OCI-LY7 (cell line): ENCODE results near the gene LPAR3. TPM values are rescaled to one million over a fixed set of nuclear protein-coding genes. Genes with fewer than 3 reads are reported as not detected.
"Not testable (repeated sequence)": the region's sequence is repeated elsewhere in the genome, so short reads cannot be mapped to it uniquely, and the experiment has no call there.

Experiments
- BruUV-seq: library from RNA; stranded (reverse); fragments of 400-500 nt; replicated peaks from 2 replicates; lab custom pipeline; 2021; lab: Mats Ljungman, UMichigan
- CTCF ChIA-PET: fragments of 300-600 bp; sonication (Branson Sonifier 250); formaldehyde crosslinking; loops from one replicate; lab custom pipeline; 2022; ENCODE audit warnings: antibody characterized with exemption; ENCODE audit not compliant: unreplicated experiment; lab: Charles Lee
- POLR2A ChIA-PET: fragments of 300-600 bp; sonication (Branson Sonifier 250); formaldehyde crosslinking; loops from one replicate; lab custom pipeline; 2022; ENCODE audit warnings: antibody characterized with exemption; lab: Charles Lee
- DNase-seq: peaks from one replicate; pipeline ENCODE4 v3.0.0-alpha.2; 2015; ENCODE audit warnings: low spot score
- H2AFZ ChIP-seq: fragments of 200-600 bp; sonication (generic), shearing (Covaris generic); 2 replicates; pipeline ENCODE4 v1.6.1; 2014; ENCODE audit warnings: mild to moderate bottlenecking, antibody characterized with exemption, low read length, moderate library complexity
- H3K27ac ChIP-seq: fragments of 200-600 bp; sonication (generic); 2 replicates; pipeline ENCODE4 v1.5.1; 2014; ENCODE audit warnings: mixed run types, low read depth, mild to moderate bottlenecking, moderate library complexity, low read length, inconsistent platforms; ENCODE audit not compliant: poor library complexity, severe bottlenecking
- H3K36me3 ChIP-seq: fragments of 200-600 bp; sonication (generic); 2 replicates; pipeline ENCODE4 v1.6.1; 2014; ENCODE audit warnings: mild to moderate bottlenecking, antibody characterized with exemption, low read length, moderate library complexity, mixed read lengths; ENCODE audit not compliant: insufficient read depth
- H3K4me1 ChIP-seq: fragments of 200-600 bp; sonication (generic); 2 replicates; pipeline ENCODE4 v1.5.1; 2014; ENCODE audit warnings: mild to moderate bottlenecking, low read length; ENCODE audit not compliant: insufficient read depth, poor library complexity, severe bottlenecking
- H3K4me2 ChIP-seq: fragments of 200-600 bp; sonication (generic); 2 replicates; pipeline ENCODE4 v1.6.1; 2014; ENCODE audit warnings: mild to moderate bottlenecking, low read length
- H3K4me3 ChIP-seq: fragments of 200-600 bp; sonication (generic); 2 replicates; pipeline ENCODE4 v1.5.1; 2014; ENCODE audit warnings: mild to moderate bottlenecking, low read depth, low read length; ENCODE audit not compliant: poor library complexity, severe bottlenecking
- H3K79me2 ChIP-seq: fragments of 200-600 bp; sonication (generic); 2 replicates; pipeline ENCODE4 v1.6.1; 2016; ENCODE audit warnings: low read depth, mild to moderate bottlenecking, low read length, moderate library complexity, mixed read lengths; ENCODE audit not compliant: insufficient read depth
- H3K9me2 ChIP-seq: fragments of 200-600 bp; sonication (generic); 2 replicates; pipeline ENCODE4 v1.6.1; 2016; ENCODE audit warnings: mild to moderate bottlenecking, low read length, mixed read lengths; ENCODE audit not compliant: insufficient read depth
- H3K9me3 ChIP-seq: fragments of 200-600 bp; sonication (generic); 2 replicates; pipeline ENCODE4 v1.6.1; 2014; ENCODE audit warnings: mild to moderate bottlenecking, mixed run types, low read length, mixed read lengths
- H4K20me1 ChIP-seq: fragments of 200-600 bp; sonication (generic); 2 replicates; pipeline ENCODE4 v1.6.1; 2014; ENCODE audit warnings: mild to moderate bottlenecking, antibody characterized with exemption, low read length, moderate library complexity, mixed read lengths; ENCODE audit not compliant: insufficient read depth
- EZH2phosphoT487 ChIP-seq: fragments of 200-600 bp; sonication (generic); IDR thresholded peaks from 2 replicates; pipeline ENCODE4 v1.6.1; 2018; ENCODE audit warnings: low read depth, borderline replicate concordance, mild to moderate bottlenecking, mixed run types, antibody characterized with exemption, low read length, moderate library complexity, mixed read lengths
- intact Hi-C: fragments of 100-400 bp; cut with micrococcal nuclease; formaldehyde crosslinking; loops from one replicate; pipeline ENCODE4 v1.10.0; 2022; ENCODE audit not compliant: unreplicated experiment
- total RNA-seq, 2 experiments: library from RNA; depleted of rRNA in 1 of 2; stranded (reverse); fragments of >200 nt in 1 of 2; shearing (Covaris generic) in 1 of 2; gene quantifications; 2 replicates each; pipeline ENCODE4 v1.2.3, GENCODE V29; 2014 to 2022
- TF ChIP-seq, protein P1 (sequence below): fragments of 200-600 bp; sonication (generic); conservative IDR thresholded peaks from 2 replicates; pipeline ENCODE4 v1.5.1; 2014; ENCODE audit warnings: mild to moderate bottlenecking, antibody characterized with exemption, low read length, moderate library complexity, mixed read lengths

Gene LPAR3
- total RNA-seq, 2 experiments from 2014 or later = not detected

GRCh38 chr1:84912726-84913554, 19.9 kb upstream of the LPAR3 start:
- CTCF ChIA-PET = no interaction called here

DNA sequence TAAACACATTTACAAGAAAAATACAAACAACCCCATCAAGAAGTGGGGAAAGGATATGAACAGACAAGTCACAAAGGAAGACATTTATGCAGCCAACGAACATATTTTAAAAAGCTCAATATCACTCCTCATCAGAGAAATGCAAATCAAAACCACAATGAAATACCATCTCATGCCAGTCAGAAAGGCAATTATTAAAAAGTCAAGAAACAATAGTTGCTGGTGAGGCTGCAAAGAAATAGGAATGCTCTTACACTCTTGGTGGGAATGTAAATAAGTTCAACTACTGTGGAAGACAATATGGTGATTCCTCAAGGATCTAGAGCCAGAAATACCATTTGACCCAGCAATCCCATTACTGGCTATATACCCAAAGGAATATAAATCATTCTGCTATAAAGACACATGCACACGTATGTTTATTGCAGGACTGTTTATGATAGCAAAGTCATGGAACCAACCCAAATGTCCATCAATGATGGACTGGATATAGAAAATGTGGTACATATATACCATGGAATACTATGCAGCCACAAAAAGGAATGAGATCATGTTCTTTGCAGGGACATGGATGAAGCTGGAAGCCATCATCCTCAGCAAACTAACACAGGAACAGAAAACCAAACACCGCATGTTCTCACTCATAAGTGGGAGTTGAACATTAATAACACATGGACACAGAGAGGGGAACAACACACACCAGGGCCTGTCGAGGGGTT, 15.9 kb upstream of the LPAR3 start:
- DNase-seq, H3K36me3 ChIP-seq, CTCF ChIA-PET, intact Hi-C loops, H3K27ac ChIP-seq, H3K9me2 ChIP-seq, H3K9me3 ChIP-seq, BruUV-seq, H3K4me1 ChIP-seq, POLR2A ChIA-PET, H3K4me3 ChIP-seq, H3K79me2 ChIP-seq, H2AFZ ChIP-seq, H4K20me1 ChIP-seq, H3K4me2 ChIP-seq: not testable (repeated sequence)

More at GRCh38 chr1:84912726-84913554, 19.9 kb upstream of the LPAR3 start:
- Histone ChIP-seq H3K4me3 (no peak overlapping the region), H3K27ac (no peak overlapping the region), H4K20me1 (no peaks in the 10 kb centered on the region), H2AFZ (no peak overlapping the region), H3K4me2 (no peak overlapping the region), H3K9me2 (no peaks in the 10 kb centered on the region), H3K36me3 (no peaks in the 10 kb centered on the region), H3K4me1 (no peaks in the 10 kb centered on the region), H3K79me2 (no peaks in the 10 kb centered on the region), H3K9me3 (no peaks in the 10 kb centered on the region)
- DNase-seq = no peak
- BruUV-seq = no TSS peak
- POLR2A ChIA-PET = interaction anchor here (1.6 kb wide), 1 partner anchor 16 kb away, joined by 4 read pairs; no protein-coding TSS in a partner anchor
- intact Hi-C loops = no loop called here
- TF ChIP-seq, protein P1, sequence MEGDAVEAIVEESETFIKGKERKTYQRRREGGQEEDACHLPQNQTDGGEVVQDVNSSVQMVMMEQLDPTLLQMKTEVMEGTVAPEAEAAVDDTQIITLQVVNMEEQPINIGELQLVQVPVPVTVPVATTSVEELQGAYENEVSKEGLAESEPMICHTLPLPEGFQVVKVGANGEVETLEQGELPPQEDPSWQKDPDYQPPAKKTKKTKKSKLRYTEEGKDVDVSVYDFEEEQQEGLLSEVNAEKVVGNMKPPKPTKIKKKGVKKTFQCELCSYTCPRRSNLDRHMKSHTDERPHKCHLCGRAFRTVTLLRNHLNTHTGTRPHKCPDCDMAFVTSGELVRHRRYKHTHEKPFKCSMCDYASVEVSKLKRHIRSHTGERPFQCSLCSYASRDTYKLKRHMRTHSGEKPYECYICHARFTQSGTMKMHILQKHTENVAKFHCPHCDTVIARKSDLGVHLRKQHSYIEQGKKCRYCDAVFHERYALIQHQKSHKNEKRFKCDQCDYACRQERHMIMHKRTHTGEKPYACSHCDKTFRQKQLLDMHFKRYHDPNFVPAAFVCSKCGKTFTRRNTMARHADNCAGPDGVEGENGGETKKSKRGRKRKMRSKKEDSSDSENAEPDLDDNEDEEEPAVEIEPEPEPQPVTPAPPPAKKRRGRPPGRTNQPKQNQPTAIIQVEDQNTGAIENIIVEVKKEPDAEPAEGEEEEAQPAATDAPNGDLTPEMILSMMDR = no peak
- no peak for TF ChIP-seq EZH2phosphoT487

DNA sequence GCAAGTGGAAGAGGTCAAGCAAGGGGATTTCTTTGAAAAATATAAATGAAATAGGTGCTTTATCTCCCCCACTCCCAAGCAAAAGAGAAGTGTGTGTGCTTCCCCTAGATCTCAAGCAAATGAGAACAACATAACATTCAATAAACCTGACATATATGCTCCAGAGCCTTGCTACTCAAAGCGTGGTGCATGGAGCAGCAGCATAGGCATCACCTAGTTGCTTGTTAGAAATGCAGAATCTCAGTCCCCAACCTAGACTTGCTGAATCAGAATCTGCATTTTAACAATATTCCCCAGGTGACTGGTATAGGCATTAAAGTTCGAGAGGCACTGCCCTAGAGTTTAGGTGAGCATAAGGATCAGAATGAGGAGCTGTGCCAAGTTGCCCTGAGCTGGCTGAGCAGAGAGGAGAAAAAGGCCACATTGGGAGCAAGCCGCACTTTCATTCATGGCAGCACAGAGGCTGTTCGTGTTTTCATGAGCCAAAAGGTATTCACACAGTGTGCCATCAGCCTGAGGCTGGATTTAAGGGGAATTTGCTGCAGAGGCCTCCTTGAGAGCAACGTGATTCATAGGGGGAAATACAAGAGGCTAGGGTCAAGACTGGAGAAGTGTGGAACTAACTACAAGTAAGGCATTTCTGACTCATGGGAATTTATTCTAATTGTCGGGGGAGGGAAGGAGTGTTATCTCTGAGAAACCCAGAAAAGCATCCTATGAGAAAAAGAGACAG, 14.3 kb upstream of the LPAR3 start:
- intact Hi-C loops = no loop called here
- no peak for DNase-seq
- ChIA-PET POLR2A (no interaction called here), CTCF (no interaction called here)
- Histone ChIP-seq H3K27ac (no peak overlapping the region), H3K4me1 (no peaks in the 10 kb centered on the region), H3K9me2 (no peaks in the 10 kb centered on the region), H3K36me3 (no peaks in the 10 kb centered on the region), H3K79me2 (no peaks in the 10 kb centered on the region), H3K9me3 (no peaks in the 10 kb centered on the region), H4K20me1 (no peaks in the 10 kb centered on the region), H2AFZ (no peak overlapping the region), H3K4me2 (no peak overlapping the region), H3K4me3 (no peak overlapping the region)
- TF ChIP-seq, protein P1 = no peak
- TF ChIP-seq EZH2phosphoT487 = no peak
- BruUV-seq = no TSS peak

DNA sequence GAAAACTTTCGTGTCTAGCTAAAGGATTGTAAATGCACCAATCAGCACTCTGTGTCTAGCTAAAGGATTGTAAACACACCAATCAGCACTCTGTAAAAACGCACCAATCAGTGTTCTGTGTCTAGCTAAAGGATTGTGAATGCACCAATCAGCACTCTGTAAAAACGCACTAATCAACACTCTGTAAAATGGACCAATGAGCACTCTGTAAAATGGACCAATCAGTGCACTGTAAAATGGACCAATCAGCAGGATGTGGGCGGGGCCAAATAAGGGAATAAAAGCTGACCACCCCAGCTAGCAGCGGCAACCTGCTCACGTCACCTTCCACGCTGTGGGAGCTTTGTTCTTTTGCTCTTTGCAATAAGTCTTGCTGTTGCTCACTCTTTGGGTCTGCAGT, 9.7 kb upstream of the LPAR3 start:
- H3K36me3 ChIP-seq, H3K4me2 ChIP-seq, H3K9me2 ChIP-seq, H3K27ac ChIP-seq, H3K9me3 ChIP-seq, BruUV-seq, H2AFZ ChIP-seq, H4K20me1 ChIP-seq, H3K4me3 ChIP-seq, DNase-seq, H3K79me2 ChIP-seq, CTCF ChIA-PET, H3K4me1 ChIP-seq, intact Hi-C loops: not testable (repeated sequence)
- POLR2A ChIA-PET = interaction anchor here (0.6 kb wide), 1 partner anchor 104 kb away, joined by 3 read pairs; no protein-coding TSS in a partner anchor
